ENCODE results near the gene LMX1B. TPM values are rescaled to one million over a fixed set of nuclear protein-coding genes. Genes with fewer than 3 reads are reported as not detected.

Gene LMX1B
- 0.21 TPM for total RNA-seq
- long read RNA-seq, partial matches to known transcripts = 1 of 1 reads
- long read RNA-seq, other reads (novel, unspliced or antisense) = 0 of 1 reads

DNA sequence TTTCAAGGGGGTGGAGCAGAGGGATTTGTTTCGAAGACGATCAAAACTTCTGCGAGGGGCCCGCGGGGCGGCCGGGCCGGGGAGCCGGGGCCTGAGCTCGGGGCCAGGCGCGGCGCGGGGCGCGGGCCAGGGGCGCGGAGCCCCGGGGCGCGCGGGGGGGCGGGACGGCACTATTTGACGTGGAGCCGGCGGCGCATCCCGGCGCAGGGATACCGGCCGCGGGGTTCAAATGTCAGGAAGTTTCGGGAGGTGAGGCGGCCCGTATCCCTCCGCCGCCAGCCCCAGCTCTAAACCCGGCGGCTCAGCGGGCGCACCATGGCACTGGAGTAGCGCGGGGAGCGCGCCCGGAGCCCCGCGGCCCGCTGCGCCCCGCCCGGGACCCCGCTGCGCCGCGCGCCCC lies at the start of gene LMX1B:
Gene LMX1B, plus strand, starts transcription at position 278 of the 400 bp plus-strand sequence. CDS start 522 bp downstream, outside the sequence.
- intact Hi-C loops (cut with DNase I) = no loop called here
- H3K27ac ChIP-seq = no peak within 1 kb of the TSS

GRCh38 chr9:126564128-126564527 lies 49.6 kb upstream of the LMX1B start:
- intact Hi-C loops (cut with DNase I) = loop anchor here (10.0 kb wide), 1 partner anchor 49 kb away; no protein-coding TSS in a partner anchor
- H3K27ac ChIP-seq = no peak overlapping the region
- no peaks in the 10 kb centered on the region for H3K36me3 ChIP-seq
- H3K9me3 ChIP-seq = no peaks in the 10 kb centered on the region
- H3K27me3 ChIP-seq (ENCODE audit: low read depth) = peaks cover 21% of the 10 kb centered on the region
- H3K4me1 ChIP-seq = no peaks in the 10 kb centered on the region
- ATAC-seq = peak in 1 of 2 donors; percentile 31
- no peak for DNase-seq
- no peak overlapping the region for H3K4me3 ChIP-seq
- no peak for TF ChIP-seq CTCF (IDR thresholded peaks at IDR 0.05)

More for the DNA sequence above, at the start of gene LMX1B:
- no peak for TF ChIP-seq CTCF (IDR thresholded peaks at IDR 0.05)
- no peak for DNase-seq
- peaks cover 41% of the 10 kb centered on the region for H3K4me1 ChIP-seq
- no peak for ATAC-seq
- H3K4me3 ChIP-seq = peak within 1 kb of the TSS; percentile 35
- no peaks in the 10 kb centered on the region for H3K36me3 ChIP-seq
- no peaks in the 10 kb centered on the region for H3K9me3 ChIP-seq
- H3K27me3 ChIP-seq (ENCODE audit: low read depth) = peaks cover 91% of the 10 kb centered on the region

- TF ChIP-seq CTCF (IDR thresholded peaks at IDR 0.05) = no peak
- no peaks in the 10 kb centered on the region for H3K4me1 ChIP-seq
- no peak for DNase-seq
- peaks cover 21% of the 10 kb centered on the region for H3K27me3 ChIP-seq (ENCODE audit: low read depth)
- no peak for ATAC-seq
- intact Hi-C loops (cut with DNase I) = loop anchor here (10.0 kb wide), 1 partner anchor 50 kb away; no protein-coding TSS in a partner anchor
- H3K9me3 ChIP-seq = no peaks in the 10 kb centered on the region
- H3K36me3 ChIP-seq = no peaks in the 10 kb centered on the region
- no peak overlapping the region for H3K27ac ChIP-seq
- H3K4me3 ChIP-seq = no peak overlapping the region
These were observed 49.0 kb upstream of the LMX1B start for GRCh38 chr9:126564716-126565115.

DNA sequence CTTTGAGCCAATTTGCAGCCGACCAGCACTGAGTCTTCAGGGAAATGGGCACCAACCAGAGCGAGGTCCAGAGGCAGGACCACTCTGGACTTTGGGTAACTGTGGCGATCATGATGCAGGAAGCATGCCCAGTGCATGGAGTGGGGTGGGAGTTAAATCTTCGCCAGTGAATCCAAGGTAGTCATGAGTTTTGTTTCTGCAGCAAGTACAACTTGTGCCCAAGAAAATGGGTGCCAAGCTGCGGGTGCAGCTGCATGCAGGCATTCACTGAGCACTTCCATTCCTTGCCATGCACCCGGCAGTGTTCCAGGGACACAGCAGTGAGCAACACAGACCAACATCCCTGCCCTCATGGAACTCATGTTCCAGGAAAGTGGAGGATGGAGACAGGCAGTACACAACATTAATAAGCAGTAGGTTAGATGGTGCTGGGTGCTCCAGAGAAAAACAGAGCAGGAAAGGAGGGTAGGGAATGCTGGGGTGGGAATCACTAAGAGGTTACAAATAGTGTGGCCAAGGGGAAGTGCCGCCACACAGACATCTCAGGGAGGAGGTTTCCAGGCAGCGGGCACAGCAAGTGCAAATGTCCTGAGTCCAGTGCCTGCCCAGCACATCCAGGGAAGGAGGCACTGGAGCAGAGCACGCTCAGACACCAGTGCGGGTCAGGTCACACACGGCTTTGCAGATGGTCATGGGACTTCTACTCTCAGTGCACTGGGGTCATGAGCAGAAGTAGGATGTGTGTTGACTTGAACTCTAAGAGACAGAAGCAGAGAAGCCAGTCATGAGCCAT lies 48.2 kb upstream of the LMX1B start:
- ATAC-seq = no peak
- TF ChIP-seq CTCF (IDR thresholded peaks at IDR 0.05) = no peak
- no peak overlapping the region for H3K4me3 ChIP-seq

GRCh38 chr9:126569036-126569435 lies 44.7 kb upstream of the LMX1B start:
- Histone ChIP-seq H3K36me3 (no peaks in the 10 kb centered on the region), H3K4me3 (no peak overlapping the region), H3K27ac (no peak overlapping the region), H3K4me1 (no peaks in the 10 kb centered on the region), H3K9me3 (no peaks in the 10 kb centered on the region), H3K27me3 (ENCODE audit: low read depth) (peaks cover 21% of the 10 kb centered on the region)
- ATAC-seq (no peak), DNase-seq (no peak)
- intact Hi-C loops (cut with DNase I) = loop anchor here (10.0 kb wide), 1 partner anchor 54 kb away; no protein-coding TSS in a partner anchor
- TF ChIP-seq CTCF (IDR thresholded peaks at IDR 0.05) = no peak

More for the DNA sequence above, 48.2 kb upstream of the LMX1B start:
- Histone ChIP-seq H3K9me3 (no peaks in the 10 kb centered on the region), H3K27me3 (ENCODE audit: low read depth) (peaks cover 21% of the 10 kb centered on the region), H3K36me3 (no peaks in the 10 kb centered on the region), H3K27ac (no peak overlapping the region), H3K4me1 (no peaks in the 10 kb centered on the region)
- DNase-seq = no peak
- intact Hi-C loops (cut with DNase I) = loop anchor here (10.0 kb wide), 1 partner anchor 51 kb away; no protein-coding TSS in a partner anchor
